CD8-positive, alpha-beta memory T cell (primary cell): Measurements from ENCODE around the gene LPCAT2. TPM values are rescaled to one million over a fixed set of nuclear protein-coding genes. Genes with fewer than 3 reads are reported as not detected.

Experiments used
- CTCF ChIA-PET: fragments of 350-600 bp; sonication (Branson Sonifier 250); formaldehyde crosslinking; loops from one replicate; lab custom pipeline; 2021; ENCODE audit warnings: antibody characterized with exemption; lab: Charles Lee
- POLR2A ChIA-PET: fragments of 350-600 bp; sonication (Branson Sonifier 250); formaldehyde crosslinking; loops from one replicate; lab custom pipeline; 2021; ENCODE audit warnings: antibody characterized with exemption; lab: Charles Lee
- DNase-seq, 5 donors: peaks; one replicate each; pipeline versions ENCODE4 v3.0.0 to v3.0.0-alpha.2; 2020 to 2022; ENCODE audit warnings: mixed read lengths in 1 of 5
- H3K27ac ChIP-seq: one replicate; pipeline ENCODE4 v1.7.0; 2013; ENCODE audit warnings: low read depth, mild to moderate bottlenecking, low read length, moderate library complexity
- H3K27me3 ChIP-seq: 2 replicates; pipeline ENCODE4 v1.7.0; 2013; ENCODE audit warnings: low read length, mild to moderate bottlenecking; ENCODE audit not compliant: insufficient read depth, poor library complexity, severe bottlenecking
- H3K36me3 ChIP-seq: 2 replicates; pipeline ENCODE4 v1.7.0; 2013; ENCODE audit warnings: mild to moderate bottlenecking, low read length, moderate library complexity; ENCODE audit not compliant: insufficient read depth
- H3K4me1 ChIP-seq: 2 replicates; pipeline ENCODE4 v1.7.0; 2013; ENCODE audit warnings: mild to moderate bottlenecking, low read length, moderate library complexity; ENCODE audit not compliant: insufficient read depth
- H3K4me3 ChIP-seq: 2 replicates; pipeline ENCODE4 v1.7.0; 2013; ENCODE audit warnings: mild to moderate bottlenecking, low read length
- H3K9me3 ChIP-seq: 2 replicates; pipeline ENCODE4 v1.7.0; 2013; ENCODE audit warnings: mild to moderate bottlenecking, low read length
- H3K27ac Mint-ChIP-seq, 8 donors: one replicate each; pipeline ENCODE4 v1.8.0; 2020 to 2021; ENCODE audit warnings: mixed read lengths in 8 of 8, mild to moderate bottlenecking in 6 of 8, inconsistent platforms in 3 of 8, moderate library complexity in 3 of 8
- H3K27me3 Mint-ChIP-seq, 2 donors: one replicate each; pipeline ENCODE4 v1.8.0; 2020 to 2021; ENCODE audit warnings: mixed read lengths in 2 of 2, mild to moderate bottlenecking in 1 of 2, moderate library complexity in 1 of 2
- H3K36me3 Mint-ChIP-seq, 3 donors: one replicate each; pipeline ENCODE4 v1.8.0; 2020 to 2021; ENCODE audit warnings: mixed read lengths in 3 of 3, inconsistent platforms in 1 of 3, mild to moderate bottlenecking in 1 of 3
- H3K4me1 Mint-ChIP-seq, 3 donors: one replicate each; pipeline ENCODE4 v1.8.0; 2020 to 2021; ENCODE audit warnings: mixed read lengths in 3 of 3, inconsistent platforms in 1 of 3, mild to moderate bottlenecking in 1 of 3
- H3K4me3 Mint-ChIP-seq, 7 donors: one replicate each; pipeline ENCODE4 v1.8.0; 2020 to 2021; ENCODE audit warnings: mixed read lengths in 7 of 7, mild to moderate bottlenecking in 6 of 7, moderate library complexity in 4 of 7, inconsistent platforms in 2 of 7
- H3K9me3 Mint-ChIP-seq, 5 donors: one replicate each; pipeline ENCODE4 v1.8.0; 2020 to 2022; ENCODE audit warnings: mixed read lengths in 5 of 5, mild to moderate bottlenecking in 3 of 5, moderate library complexity in 2 of 5, inconsistent platforms in 1 of 5
- polyA plus RNA-seq: library from polyadenylated mRNA; unstranded; fragments of 300-500 nt; fragmentation: Illumina TruSeq; gene quantifications from one replicate; pipeline ENCODE4 v1.2.3, GENCODE V29; 2021
- total RNA-seq, 2 experiments: library from RNA; stranded (reverse); gene quantifications; one replicate each; pipeline ENCODE4 v1.2.3, GENCODE V29; 2021

The LPCAT2 gene
- total and polyA plus RNA-seq, 3 experiments from 2014 or later: 0.29 to 1.2 (median 0.33) TPM

GRCh38 chr16:55628306-55628968 lies 119.6 kb downstream of the LPCAT2 start:
- no peak for DNase-seq
- no peaks in the 10 kb centered on the region for H3K4me1 ChIP-seq
- no peaks in the 10 kb centered on the region for H3K4me1 Mint-ChIP-seq
- ChIA-PET POLR2A (no interaction called here), CTCF (no interaction called here)
- no peak overlapping the region for H3K4me3 ChIP-seq
- no peaks in the 10 kb centered on the region for H3K9me3 ChIP-seq
- H3K27ac ChIP-seq: no peak overlapping the region
- no peaks in the 10 kb centered on the region for H3K36me3 ChIP-seq
- H3K9me3 Mint-ChIP-seq: peaks cover 0 to 3% (median 2%) of the 10 kb centered on the region in 5 donors
- H3K27me3 Mint-ChIP-seq: peaks cover 7 to 13% of the 10 kb centered on the region in 2 donors
- no peaks in the 10 kb centered on the region for H3K36me3 Mint-ChIP-seq
- peaks cover 4% of the 10 kb centered on the region for H3K27me3 ChIP-seq
- no peak overlapping the region for H3K27ac Mint-ChIP-seq
- no peak overlapping the region for H3K4me3 Mint-ChIP-seq

- H3K4me3 Mint-ChIP-seq: no peak overlapping the region
- H3K4me1 ChIP-seq: no peaks in the 10 kb centered on the region
- POLR2A ChIA-PET: no interaction called here
- H3K27me3 ChIP-seq: peaks cover 4% of the 10 kb centered on the region
- no peaks in the 10 kb centered on the region for H3K4me1 Mint-ChIP-seq
- H3K27me3 Mint-ChIP-seq: peaks cover 12% of the 10 kb centered on the region in 2 donors
- H3K27ac Mint-ChIP-seq: no peak overlapping the region
- no peak overlapping the region for H3K4me3 ChIP-seq
- H3K9me3 Mint-ChIP-seq: peaks cover 0 to 3% (median 2%) of the 10 kb centered on the region in 5 donors
- H3K36me3 ChIP-seq: no peaks in the 10 kb centered on the region
- no peak overlapping the region for H3K27ac ChIP-seq
- H3K9me3 ChIP-seq: no peaks in the 10 kb centered on the region
- no peak for DNase-seq
- CTCF ChIA-PET: no interaction called here
- H3K36me3 Mint-ChIP-seq: no peaks in the 10 kb centered on the region
Measured at GRCh38 chr16:55630774-55631173, 121.9 kb downstream of the LPCAT2 start.

- H3K27me3 Mint-ChIP-seq: peaks cover 13 to 23% of the 10 kb centered on the region in 2 donors
- no peaks in the 10 kb centered on the region for H3K36me3 Mint-ChIP-seq
- peaks cover 0 to 2% (median 2%) of the 10 kb centered on the region in 5 donors for H3K9me3 Mint-ChIP-seq
- H3K4me3 Mint-ChIP-seq: no peak overlapping the region
- Histone ChIP-seq H3K27me3 (peaks cover 4% of the 10 kb centered on the region), H3K9me3 (no peaks in the 10 kb centered on the region), H3K4me1 (no peaks in the 10 kb centered on the region), H3K27ac (no peak overlapping the region), H3K4me3 (no peak overlapping the region), H3K36me3 (no peaks in the 10 kb centered on the region)
- no peak overlapping the region for H3K27ac Mint-ChIP-seq
- CTCF ChIA-PET: no interaction called here
- H3K4me1 Mint-ChIP-seq: no peaks in the 10 kb centered on the region
- DNase-seq: no peak
- POLR2A ChIA-PET: no interaction called here
Measured at GRCh38 chr16:55632259-55632658, 123.4 kb downstream of the LPCAT2 start.

DNA sequence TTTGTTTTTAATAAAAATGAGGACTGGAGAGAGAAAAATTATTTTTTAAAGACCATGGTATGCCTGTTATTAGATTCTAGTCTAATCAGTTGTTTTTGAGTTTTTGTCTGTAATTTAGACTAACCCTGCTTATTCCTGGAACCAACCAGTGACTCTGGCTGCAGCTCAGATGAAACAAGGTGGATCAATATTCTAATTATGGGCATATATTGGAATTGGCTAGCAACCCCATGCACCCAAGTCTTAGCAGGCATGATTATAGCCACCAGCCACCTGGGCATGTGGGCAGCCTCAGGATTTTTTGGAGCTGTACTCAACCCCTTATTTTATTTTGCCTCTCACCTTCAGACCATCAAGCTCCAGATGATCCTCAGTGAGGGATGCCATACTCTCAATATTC lies 125.3 kb downstream of the LPCAT2 start:
- Histone ChIP-seq H3K9me3 (no peaks in the 10 kb centered on the region), H3K4me3 (no peak overlapping the region), H3K4me1 (no peaks in the 10 kb centered on the region), H3K36me3 (no peaks in the 10 kb centered on the region), H3K27me3 (peaks cover 4% of the 10 kb centered on the region), H3K27ac (no peak overlapping the region)
- Mint-ChIP-seq H3K9me3 (peaks cover 0 to 2% (median 0%) of the 10 kb centered on the region in 5 donors), H3K36me3 (no peaks in the 10 kb centered on the region), H3K4me1 (no peaks in the 10 kb centered on the region), H3K27ac (no peak overlapping the region), H3K27me3 (peaks cover 7 to 26% of the 10 kb centered on the region in 2 donors), H3K4me3 (no peak overlapping the region)
- no peak for DNase-seq
- CTCF ChIA-PET: no interaction called here
- POLR2A ChIA-PET: no interaction called here

Other genes starting within 250 kb of the LPCAT2 start
- gene IRX6, start 184.9 kb upstream of the LPCAT2 start, total RNA-seq: not detected
- gene IRX6, start 184.9 kb upstream of the LPCAT2 start, polyA plus RNA-seq: not detected
- not detected for gene MMP2, start 29.9 kb upstream of the LPCAT2 start, total RNA-seq
- gene MMP2, start 29.9 kb upstream of the LPCAT2 start, polyA plus RNA-seq: not detected
- gene CAPNS2, start 57.6 kb downstream of the LPCAT2 start, total RNA-seq: not detected
- not detected for gene CAPNS2, start 57.6 kb downstream of the LPCAT2 start, polyA plus RNA-seq
- not detected for gene SLC6A2, start 146.9 kb downstream of the LPCAT2 start, total RNA-seq
- gene SLC6A2, start 146.9 kb downstream of the LPCAT2 start, polyA plus RNA-seq: not detected